ENCODE results near the gene OTOG.

DNA sequence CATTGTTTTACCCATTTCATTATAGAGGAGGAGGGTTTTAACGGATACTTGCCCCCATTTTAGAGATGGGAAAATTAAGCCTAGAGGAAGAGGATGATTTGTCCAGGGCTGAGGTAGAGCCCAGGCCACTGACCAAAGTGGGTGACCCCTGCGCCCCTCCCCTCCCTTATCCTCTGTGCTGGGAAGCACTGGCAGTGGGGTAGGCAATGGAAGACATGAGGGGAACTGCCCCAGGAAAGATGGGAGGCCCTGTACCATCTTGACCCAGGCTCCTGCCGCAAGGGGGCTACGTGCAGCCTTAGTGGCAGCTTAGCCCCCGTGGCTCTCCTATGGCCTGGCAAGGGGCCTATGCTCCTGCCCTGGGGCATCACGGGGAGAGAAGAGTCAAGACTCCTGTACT lies 95.9 kb downstream of the OTOG start:
- TF ChIP-seq CTCF (IDR thresholded peaks at IDR 0.05; ENCODE audit: borderline replicate concordance, extremely low read depth, low read length, poor library complexity, severe bottlenecking): no peak
- no peak for TF ChIP-seq EZH2 (IDR thresholded peaks at IDR 0.05; ENCODE audit: borderline replicate concordance, low read depth, low read length, severe bottlenecking)
